GM18526 (cell line): ENCODE results near the gene TM9SF4.

Experiments
- POLR2A ChIP-seq: IDR thresholded peaks from 3 replicates; pipeline ENCODE4 v1.6.1; 2011; ENCODE audit not compliant: insufficient read length; ENCODE audit errors: extremely low read depth

TM9SF4 gene

GRCh38 chr20:32140603-32141002, 31.1 kb downstream of the TM9SF4 start:
- TF ChIP-seq POLR2A = no peak

DNA sequence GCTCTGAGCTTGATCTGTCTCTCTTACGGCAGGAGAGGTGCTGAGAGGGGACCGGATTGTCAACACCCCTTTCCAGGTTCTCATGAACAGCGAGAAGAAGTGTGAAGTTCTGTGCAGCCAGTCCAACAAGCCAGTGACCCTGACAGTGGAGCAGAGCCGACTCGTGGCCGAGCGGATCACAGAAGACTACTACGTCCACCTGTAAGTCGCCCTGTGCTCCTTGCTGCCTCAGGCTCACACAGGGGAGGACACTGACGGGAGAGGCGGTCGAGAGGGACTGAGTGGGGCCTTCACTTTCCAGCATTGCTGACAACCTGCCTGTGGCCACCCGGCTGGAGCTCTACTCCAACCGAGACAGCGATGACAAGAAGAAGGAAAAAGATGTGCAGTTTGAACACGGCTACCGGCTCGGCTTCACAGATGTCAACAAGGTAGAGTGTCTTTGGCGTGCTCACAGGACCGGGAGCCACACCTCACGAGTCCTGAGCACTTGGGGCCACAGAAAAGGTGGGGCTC, 32.0 kb downstream of the TM9SF4 start:
- TF ChIP-seq POLR2A = no peak

GRCh38 chr20:32142088-32142487, 32.6 kb downstream of the TM9SF4 start:
- no peak for TF ChIP-seq POLR2A

GRCh38 chr20:32142991-32143390, 33.5 kb downstream of the TM9SF4 start:
- no peak for TF ChIP-seq POLR2A

GRCh38 chr20:32144898-32145662, 35.6 kb downstream of the TM9SF4 start:
- no peak for TF ChIP-seq POLR2A

DNA sequence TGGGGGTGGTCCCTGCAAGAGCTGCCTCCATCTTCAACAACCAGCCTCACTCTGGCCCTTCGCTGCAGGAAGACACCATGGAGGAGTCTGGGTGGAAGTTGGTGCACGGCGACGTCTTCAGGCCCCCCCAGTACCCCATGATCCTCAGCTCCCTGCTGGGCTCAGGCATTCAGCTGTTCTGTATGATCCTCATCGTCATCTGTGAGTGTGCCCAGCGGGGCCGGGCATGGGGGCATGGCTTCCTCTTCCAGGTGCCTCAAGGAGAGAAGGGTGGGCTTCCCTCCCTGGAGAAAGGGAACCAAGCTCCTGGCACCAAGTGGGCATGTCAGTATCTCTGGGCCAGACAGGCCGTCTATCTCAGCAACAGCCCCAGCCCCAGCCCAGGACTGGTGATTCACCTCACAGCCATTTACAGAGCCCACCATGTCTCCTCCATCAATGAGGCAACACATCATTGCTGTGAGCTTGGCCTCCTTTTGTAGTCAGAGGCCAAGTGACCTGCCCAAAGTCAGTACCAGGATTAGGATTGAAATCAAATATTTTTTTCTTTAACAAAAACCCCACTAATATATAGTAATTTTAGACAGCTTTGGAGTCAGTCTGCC, 40.2 kb downstream of the TM9SF4 start:
- TF ChIP-seq POLR2A = no peak

GRCh38 chr20:32150291-32150848, 40.9 kb downstream of the TM9SF4 start:
- no peak for TF ChIP-seq POLR2A

DNA sequence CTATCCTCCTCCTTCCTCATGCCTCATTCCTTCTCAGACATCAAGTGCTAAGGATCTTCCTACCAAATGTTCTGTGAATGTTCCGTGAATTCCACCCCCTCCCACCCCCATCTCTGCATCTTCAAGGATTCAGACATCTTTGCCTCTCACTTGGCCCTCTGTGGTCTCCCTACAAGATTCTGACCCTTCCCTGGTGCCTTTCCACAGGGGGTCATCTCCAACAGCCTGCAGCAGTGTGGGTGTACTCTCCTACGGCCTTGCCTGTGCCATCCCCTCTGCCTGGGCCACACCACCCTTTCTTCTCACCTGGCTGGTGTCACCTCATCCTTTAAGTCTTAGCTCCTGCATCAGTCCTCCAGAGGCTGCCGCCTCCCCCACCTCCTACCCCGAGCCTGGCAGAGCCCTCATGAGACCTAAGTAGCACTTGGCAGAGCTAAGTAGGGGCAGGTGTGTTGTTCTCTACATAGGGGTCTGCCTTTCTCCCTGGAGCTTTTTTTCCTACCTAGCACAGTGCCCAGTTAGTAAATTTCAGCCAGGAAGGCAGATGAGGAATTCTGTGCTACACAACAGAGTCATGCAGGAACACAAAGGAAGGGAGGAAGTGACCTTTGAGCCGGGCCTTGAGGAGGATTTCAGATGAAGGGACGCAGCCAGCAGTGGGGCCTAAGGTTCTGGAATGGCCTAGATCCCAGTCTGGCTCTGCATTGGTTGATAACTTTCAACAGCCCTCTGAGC, 43.1 kb downstream of the TM9SF4 start:
- TF ChIP-seq POLR2A = no peak

DNA sequence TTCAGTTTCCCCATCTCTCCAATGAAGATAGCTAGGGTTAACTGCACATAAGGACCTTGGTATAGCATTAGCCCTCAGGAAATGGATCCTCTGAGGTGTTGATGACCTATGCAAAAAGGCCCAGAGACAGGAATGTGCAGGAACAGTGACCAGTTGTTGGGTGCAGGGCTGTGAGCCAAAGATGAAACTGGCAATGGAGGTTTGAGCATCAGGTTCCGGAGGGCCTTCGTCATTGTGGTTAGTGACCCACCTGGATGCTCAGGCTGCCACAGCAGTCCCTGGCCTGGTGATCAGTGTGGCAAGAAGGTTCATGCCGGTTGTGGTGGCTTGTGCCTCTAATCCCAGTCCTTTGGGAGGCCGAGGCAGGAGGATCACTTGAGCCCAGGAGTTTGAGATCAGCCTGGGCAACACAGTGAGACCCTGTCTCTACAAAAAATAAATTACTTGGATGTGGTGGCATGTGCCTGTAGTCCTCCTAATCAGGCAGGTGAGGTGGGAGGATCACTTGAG, 43.7 kb downstream of the TM9SF4 start:
- TF ChIP-seq POLR2A = no peak

DNA sequence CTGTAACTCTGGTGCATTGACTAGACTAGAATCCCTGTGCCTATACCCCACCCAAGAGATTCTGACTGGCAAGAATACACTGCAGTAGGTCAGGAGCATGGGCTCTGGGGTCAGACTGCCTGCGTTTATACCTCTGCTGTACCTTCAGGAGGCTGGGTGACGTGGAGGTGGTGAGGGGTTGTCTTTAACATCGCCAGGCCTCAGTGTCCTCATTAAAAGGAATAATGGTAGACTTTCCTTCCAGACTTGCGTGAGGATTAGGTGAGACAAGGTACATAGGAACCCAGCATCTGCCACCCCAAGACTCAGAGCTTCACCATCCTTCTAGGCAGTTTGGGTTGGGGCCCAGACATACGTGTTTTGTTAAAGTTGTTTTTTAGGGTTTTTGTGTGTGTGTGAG, 44.3 kb downstream of the TM9SF4 start:
- no peak for TF ChIP-seq POLR2A

- no peak for TF ChIP-seq POLR2A
Measured at GRCh38 chr20:32155017-32155981, 45.8 kb downstream of the TM9SF4 start.

GRCh38 chr20:32157611-32158010, 48.1 kb downstream of the TM9SF4 start:
- no peak for TF ChIP-seq POLR2A

DNA sequence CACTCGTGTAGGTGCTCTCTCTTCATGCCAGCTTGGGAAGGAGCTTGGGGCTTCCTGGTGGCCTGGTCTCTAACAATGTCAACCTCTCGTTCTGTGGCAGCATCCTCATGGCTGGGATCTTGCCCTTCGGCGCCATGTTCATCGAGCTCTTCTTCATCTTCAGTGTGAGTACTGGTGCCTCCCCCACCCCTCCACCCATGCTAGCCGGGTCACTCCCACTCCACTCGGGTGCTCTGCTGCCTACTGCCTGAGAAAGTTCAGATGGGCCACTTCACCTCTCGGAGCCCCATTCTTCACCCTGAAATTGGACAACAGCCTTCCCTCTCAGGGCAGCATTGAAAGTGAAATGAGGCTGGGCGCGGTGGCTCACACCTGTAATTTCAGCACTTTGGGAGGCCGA, 48.8 kb downstream of the TM9SF4 start:
- TF ChIP-seq POLR2A = no peak

DNA sequence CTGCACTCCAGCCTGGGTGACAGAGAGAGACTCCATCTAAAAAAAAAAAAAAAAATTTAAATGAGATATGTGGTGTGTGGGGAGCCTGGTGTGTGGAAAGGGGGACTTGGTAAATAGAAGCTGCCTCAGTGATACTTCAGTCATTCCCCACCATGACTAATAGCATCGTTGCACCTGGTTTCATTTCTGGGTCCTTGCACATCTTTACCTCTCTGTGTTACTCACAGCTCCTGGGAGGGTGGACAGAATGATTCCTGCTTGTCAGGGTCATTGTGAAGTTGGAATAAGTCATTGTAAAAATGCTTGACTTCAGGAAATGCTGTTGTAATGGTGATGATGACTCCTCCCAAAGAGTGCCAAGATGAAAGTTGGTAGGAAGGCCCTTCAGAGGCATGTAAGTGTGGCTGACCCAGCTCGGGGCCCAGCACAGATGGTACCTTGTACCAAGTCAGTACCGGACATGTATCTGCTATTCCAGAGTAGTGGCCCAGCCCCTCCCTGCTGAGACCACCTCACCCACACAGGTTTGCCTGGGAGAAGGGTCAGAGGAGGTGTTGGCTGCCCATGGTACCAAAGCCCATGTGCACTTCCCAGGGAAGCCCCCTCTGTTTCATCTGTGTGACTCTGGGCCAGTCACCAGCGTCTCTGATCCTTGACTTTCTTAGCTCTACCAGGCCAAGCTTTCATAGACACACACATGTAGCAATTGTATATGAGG, 49.6 kb downstream of the TM9SF4 start:
- TF ChIP-seq POLR2A = no peak
